Endothelial cell of umbilical vein (primary cell): Measurements from ENCODE around the gene TUBB3. TPM values are rescaled to one million over a fixed set of nuclear protein-coding genes. Genes with fewer than 3 reads are reported as not detected.

ENCODE experiments used
- BruUV-seq: library from RNA; stranded (reverse); fragments of 400-500 nt; replicated peaks from 2 replicates; lab custom pipeline; 2021; lab: Mats Ljungman, UMichigan
- CTCF ChIA-PET: fragments of 300-600, 350-600 bp; sonication (Branson Sonifier 250); formaldehyde crosslinking; loops from one replicate; lab custom pipeline; 2021; ENCODE audit warnings: antibody characterized with exemption, inconsistent platforms; lab: Charles Lee
- POLR2A ChIA-PET: fragments of 300-600, 350-600 bp; sonication (Branson Sonifier 250); formaldehyde crosslinking; loops from one replicate; lab custom pipeline; 2021; ENCODE audit warnings: antibody characterized with exemption, inconsistent platforms; lab: Charles Lee
- DNase-seq: peaks from one replicate; pipeline ENCODE4 v3.0.0-alpha.2; 2011; ENCODE audit warnings: low read depth, low spot score
- FAIRE-seq: peaks from 2 replicates; lab custom pipeline; 2011; peaks lifted over from hg19 to GRCh38; lab: Jason Lieb, UNC
- H2AFZ ChIP-seq: 2 replicates; pipeline ENCODE4 v1.6.0; 2012; ENCODE audit warnings: low read depth, low read length, control low read depth, inconsistent platforms
- H3K27ac ChIP-seq: 2 replicates; pipeline ENCODE4 v1.5.1; 2011; ENCODE audit warnings: low read depth, mild to moderate bottlenecking, control low read depth, low read length, moderate library complexity; ENCODE audit not compliant: insufficient read depth
- H3K27me3 ChIP-seq, 2 experiments: 2 replicates each; pipeline versions ENCODE4 v1.6.0 to v1.6.1; 2011; ENCODE audit warnings: low read length in 2 of 2, mixed read lengths in 1 of 2; ENCODE audit not compliant: control insufficient read depth in 2 of 2, insufficient read depth in 2 of 2
- H3K36me3 ChIP-seq, 2 experiments: 2 replicates in 1 of 2; 3 replicates in 1 of 2; pipeline ENCODE4 v1.5.1; 2011; ENCODE audit warnings: low read length in 2 of 2, mild to moderate bottlenecking in 1 of 2, moderate library complexity in 1 of 2; ENCODE audit not compliant: control insufficient read depth in 2 of 2, insufficient read depth in 2 of 2; ENCODE audit errors: extremely low read depth in 1 of 2
- H3K4me1 ChIP-seq: 3 replicates; pipeline ENCODE4 v1.5.1; 2011; ENCODE audit warnings: mild to moderate bottlenecking, low read length; ENCODE audit not compliant: control insufficient read depth, insufficient read depth; ENCODE audit errors: extremely low read depth
- H3K4me2 ChIP-seq: 2 replicates; pipeline ENCODE4 v1.6.1; 2011; ENCODE audit warnings: low read length, control low read depth, mixed read lengths; ENCODE audit not compliant: insufficient read depth
- H3K4me3 ChIP-seq, 3 experiments: fragments of 200-600 bp in 1 of 3; sonication (generic), shearing (Covaris generic) in 1 of 3; replicated peaks in 1 of 3; 2 replicates each; pipeline ENCODE4 v1.5.1; 2011 to 2016; ENCODE audit warnings: control low read depth in 3 of 3, low read length in 3 of 3, mild to moderate bottlenecking in 2 of 3, inconsistent platforms in 1 of 3, low read depth in 1 of 3, moderate library complexity in 1 of 3; ENCODE audit not compliant: insufficient read depth in 1 of 3
- H3K79me2 ChIP-seq: 2 replicates; pipeline ENCODE4 v1.6.0; 2012; ENCODE audit warnings: low read length, inconsistent platforms; ENCODE audit not compliant: control insufficient read depth, insufficient read depth
- H3K9ac ChIP-seq: replicated peaks from 2 replicates; pipeline ENCODE3; 2011; ENCODE audit warnings: low read length, control low read depth; ENCODE audit not compliant: insufficient read depth; ENCODE audit errors: extremely low read depth
- H3K9me1 ChIP-seq: replicated peaks from 3 replicates; pipeline ENCODE4 v1.6.0; 2011; ENCODE audit warnings: mild to moderate bottlenecking, low read length; ENCODE audit not compliant: control insufficient read depth, insufficient read depth; ENCODE audit errors: extremely low read depth
- H3K9me3 ChIP-seq: replicated peaks from 2 replicates; pipeline ENCODE4 v1.5.1; 2012; ENCODE audit warnings: low read length, inconsistent platforms; ENCODE audit not compliant: control insufficient read depth, insufficient read depth
- H4K20me1 ChIP-seq: replicated peaks from 2 replicates; pipeline ENCODE3; 2011; ENCODE audit warnings: mild to moderate bottlenecking, low read length; ENCODE audit not compliant: control insufficient read depth, insufficient read depth; ENCODE audit errors: extremely low read depth
- CTCF ChIP-seq, 2 donors: IDR thresholded peaks; 1 replicate in 1 of 2; 2 replicates in 1 of 2; pipeline ENCODE4 v1.5.1; 2011; ENCODE audit warnings: low read length in 2 of 2, mild to moderate bottlenecking in 2 of 2, moderate library complexity in 2 of 2, control low read depth in 1 of 2, inconsistent platforms in 1 of 2, low read depth in 1 of 2; ENCODE audit not compliant: insufficient read depth in 1 of 2; ENCODE audit errors: extremely low read depth in 1 of 2
- EZH2 ChIP-seq: IDR thresholded peaks from 2 replicates; pipeline ENCODE4 v1.6.1; 2012; ENCODE audit warnings: borderline replicate concordance, low read depth, mild to moderate bottlenecking, moderate library complexity, low read length, inconsistent platforms; ENCODE audit not compliant: severe bottlenecking
- FOS ChIP-seq: IDR thresholded peaks from 2 replicates; pipeline ENCODE4 v1.6.1; 2011; ENCODE audit warnings: mild to moderate bottlenecking, low read length, moderate library complexity, borderline replicate concordance; ENCODE audit not compliant: insufficient read depth
- GATA2 ChIP-seq: IDR thresholded peaks from 2 replicates; pipeline ENCODE4 v1.7.0; 2011; ENCODE audit warnings: low read depth, mild to moderate bottlenecking, moderate library complexity, mixed read lengths, low read length; ENCODE audit not compliant: insufficient read length, insufficient read depth
- JUN ChIP-seq: IDR thresholded peaks from 2 replicates; pipeline ENCODE4 v1.6.1; 2011; ENCODE audit warnings: borderline replicate concordance, low read depth; ENCODE audit not compliant: insufficient read length, insufficient read depth
- MYC ChIP-seq: IDR thresholded peaks from one replicate; pipeline ENCODE4 v1.6.1; 2011; ENCODE audit warnings: mild to moderate bottlenecking, low read depth, low read length
- POLR2A ChIP-seq: IDR thresholded peaks from 2 replicates; pipeline ENCODE4 v1.6.1; 2012; ENCODE audit warnings: low read depth, mild to moderate bottlenecking, control low read depth, low read length
- POLR2AphosphoS5 ChIP-seq: IDR thresholded peaks from 2 replicates; pipeline ENCODE4 v1.6.1; 2012; ENCODE audit warnings: low read depth, mild to moderate bottlenecking, control low read depth, low read length, moderate library complexity; ENCODE audit not compliant: insufficient read depth
- dilution Hi-C: fragments of 300-500 bp; cut with MboI; formaldehyde crosslinking; loops from one replicate; pipeline ENCODE4 v1.15.0; 2019; ENCODE audit warnings: low sequenced_read_pairs; ENCODE audit not compliant: extremely low pct_ligation_motif_present
- intact Hi-C: fragments of 100-400 bp; cut with micrococcal nuclease; formaldehyde crosslinking; loops from one replicate; pipeline ENCODE4 v1.10.0; 2022
- polyA plus RNA-seq, 4 experiments: library from polyadenylated mRNA; depleted of rRNA in 3 of 4; stranded (reverse) in 3 of 4; unstranded in 1 of 4; fragments of >200 nt; gene quantifications; 2 replicates each; pipeline versions ENCODE4 v1.2.1 to v1.2.3, GENCODE V29; 2011 to 2012; ENCODE audit warnings: missing spikeins in 1 of 4
- total RNA-seq: library from RNA; stranded (reverse); gene quantifications from 2 replicates; pipeline ENCODE4 v1.2.3, GENCODE V29; 2021
- TF ChIP-seq, protein P1 (sequence below): IDR thresholded peaks from 2 replicates; pipeline ENCODE4 v1.6.1; 2011; ENCODE audit not compliant: insufficient read depth, insufficient read length

TUBB3 gene
- total and polyA plus RNA-seq, 2 donors (not counting 3 experiments of a cell fraction or from before 2014, with no cell fraction given): 170 to 215 TPM

DNA sequence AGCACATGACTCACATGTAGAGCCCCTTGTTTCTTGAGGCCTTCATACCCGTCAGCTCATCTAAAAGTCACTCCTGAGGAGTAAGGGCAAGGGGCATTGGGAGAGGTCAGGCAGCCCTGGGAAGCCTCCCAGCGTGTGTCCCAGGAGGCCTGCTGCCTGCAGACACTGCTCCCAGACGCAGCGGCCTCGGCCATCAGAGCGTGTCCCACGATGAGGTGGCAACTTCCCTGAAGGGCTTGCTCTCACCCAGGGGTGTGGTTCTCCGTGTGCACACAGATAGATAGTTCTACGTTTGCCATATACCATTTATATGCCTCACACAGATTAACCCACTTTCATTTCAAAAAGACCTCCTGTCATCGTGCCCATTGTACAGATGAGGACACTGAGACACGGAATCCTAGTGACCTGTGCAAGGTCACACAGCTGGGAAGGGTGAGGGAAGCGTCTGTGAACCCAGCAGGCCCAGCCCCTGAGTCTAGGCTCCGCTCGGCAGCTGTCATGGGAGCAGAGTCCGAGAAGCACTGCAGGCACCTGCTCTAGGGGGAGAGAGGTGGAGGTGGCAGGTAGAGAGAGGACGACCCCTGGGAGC is 8.3 kb downstream of the TUBB3 start:
- no peaks in the 10 kb centered on the region for H3K4me1 ChIP-seq
- H3K27ac ChIP-seq: no peak overlapping the region
- no TSS peak for BruUV-seq
- H3K9me3 ChIP-seq: no peaks in the 10 kb centered on the region
- H2AFZ ChIP-seq: no peak overlapping the region
- POLR2A ChIA-PET: interaction anchor here (0.9 kb wide), 1 partner anchor 9 kb away, joined by 3 read pairs; no protein-coding TSS in a partner anchor
- no peak for DNase-seq
- TF ChIP-seq JUN (no peak), GATA2 (no peak), MYC (no peak), EZH2 (no peak), CTCF (IDR thresholded peaks at IDR 0.05; ENCODE audit: extremely low read depth in 1 of 2, insufficient read depth in 1 of 2, low read depth in 1 of 2, low read length in 2 of 2) (no peak), FOS (no peak), POLR2AphosphoS5 (no peak), POLR2A (no peak)
- TF ChIP-seq, protein P1, sequence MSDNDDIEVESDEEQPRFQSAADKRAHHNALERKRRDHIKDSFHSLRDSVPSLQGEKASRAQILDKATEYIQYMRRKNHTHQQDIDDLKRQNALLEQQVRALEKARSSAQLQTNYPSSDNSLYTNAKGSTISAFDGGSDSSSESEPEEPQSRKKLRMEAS: no peak
- peaks cover 5% of the 10 kb centered on the region for H3K79me2 ChIP-seq
- H4K20me1 ChIP-seq: peaks cover 4% of the 10 kb centered on the region
- no peak overlapping the region for H3K9ac ChIP-seq
- no peak overlapping the region for H3K4me3 ChIP-seq
- no peaks in the 10 kb centered on the region for H3K27me3 ChIP-seq
- H3K36me3 ChIP-seq: peaks cover 15 to 31% of the 10 kb centered on the region in 2 experiments
- intact Hi-C loops (no loop called here), dilution Hi-C loops (no loop called here)
- FAIRE-seq: no peak
- no peaks in the 10 kb centered on the region for H3K9me1 ChIP-seq
- H3K4me2 ChIP-seq: no peak overlapping the region
- CTCF ChIA-PET: no interaction called here
